Measurements from ENCODE around the gene GRM5.
"Not testable (repeated sequence)": the region's sequence is repeated elsewhere in the genome, so short reads cannot be mapped to it uniquely, and the experiment has no call there.

Gene GRM5
- total RNA-seq = 0 reads per million in 3 donors

- H3K9me3 ChIP-seq (ENCODE audit: control insufficient read depth, low read length); H3K36me3 ChIP-seq (ENCODE audit: control insufficient read depth, insufficient read depth, low read length); H3K27me3 ChIP-seq (replicated peaks; ENCODE audit: control insufficient read depth, insufficient read depth, low read length, poor library complexity, severe bottlenecking): not testable (repeated sequence)
Measured at GRCh38 chr11:89065651-89066201, at the start of gene GRM5. Gene GRM5 (minus strand): TSS chr11:89065982. CDS start chr11:89047872, 18,110 bp downstream.

GRCh38 chr11:89097956-89098355 lies 32.2 kb upstream of the GRM5 start:
- not testable (repeated sequence) for H3K27me3 ChIP-seq (replicated peaks; ENCODE audit: control insufficient read depth, insufficient read depth, low read length, poor library complexity, severe bottlenecking); H3K27ac ChIP-seq (ENCODE audit: insufficient read depth, low read length, poor library complexity, severe bottlenecking); H3K4me1 ChIP-seq (ENCODE audit: control insufficient read depth, insufficient read depth, low read length, poor library complexity, severe bottlenecking); H3K9me3 ChIP-seq (ENCODE audit: control insufficient read depth, low read length); DNase-seq; H3K4me3 ChIP-seq (ENCODE audit: insufficient read depth, low read depth, low read length, poor library complexity, severe bottlenecking); H3K36me3 ChIP-seq (ENCODE audit: control insufficient read depth, insufficient read depth, low read length)

More at GRCh38 chr11:89065651-89066201, at the start of gene GRM5:
- H3K4me3 ChIP-seq (ENCODE audit: insufficient read depth, low read depth, low read length, poor library complexity, severe bottlenecking); H3K27ac ChIP-seq (ENCODE audit: insufficient read depth, low read length, poor library complexity, severe bottlenecking); DNase-seq; H3K4me1 ChIP-seq (ENCODE audit: control insufficient read depth, insufficient read depth, low read length, poor library complexity, severe bottlenecking): not testable (repeated sequence)

- H3K27me3 ChIP-seq (replicated peaks; ENCODE audit: control insufficient read depth, insufficient read depth, low read length, poor library complexity, severe bottlenecking); DNase-seq; H3K4me1 ChIP-seq (ENCODE audit: control insufficient read depth, insufficient read depth, low read length, poor library complexity, severe bottlenecking); H3K4me3 ChIP-seq (ENCODE audit: insufficient read depth, low read depth, low read length, poor library complexity, severe bottlenecking); H3K36me3 ChIP-seq (ENCODE audit: control insufficient read depth, insufficient read depth, low read length); H3K27ac ChIP-seq (ENCODE audit: insufficient read depth, low read length, poor library complexity, severe bottlenecking); H3K9me3 ChIP-seq (ENCODE audit: control insufficient read depth, low read length): not testable (repeated sequence)
Measured at GRCh38 chr11:89093806-89094205, 28.0 kb upstream of the GRM5 start.

- not testable (repeated sequence) for H3K27me3 ChIP-seq (replicated peaks; ENCODE audit: control insufficient read depth, insufficient read depth, low read length, poor library complexity, severe bottlenecking); H3K27ac ChIP-seq (ENCODE audit: insufficient read depth, low read length, poor library complexity, severe bottlenecking); DNase-seq
Measured at GRCh38 chr11:89084951-89085350, 19.2 kb upstream of the GRM5 start.

GRCh38 chr11:89070911-89071310 lies 5.1 kb upstream of the GRM5 start:
- not testable (repeated sequence) for H3K27ac ChIP-seq (ENCODE audit: insufficient read depth, low read length, poor library complexity, severe bottlenecking); DNase-seq; H3K4me1 ChIP-seq (ENCODE audit: control insufficient read depth, insufficient read depth, low read length, poor library complexity, severe bottlenecking); H3K36me3 ChIP-seq (ENCODE audit: control insufficient read depth, insufficient read depth, low read length); H3K9me3 ChIP-seq (ENCODE audit: control insufficient read depth, low read length); H3K27me3 ChIP-seq (replicated peaks; ENCODE audit: control insufficient read depth, insufficient read depth, low read length, poor library complexity, severe bottlenecking); H3K4me3 ChIP-seq (ENCODE audit: insufficient read depth, low read depth, low read length, poor library complexity, severe bottlenecking)

More at GRCh38 chr11:89084951-89085350, 19.2 kb upstream of the GRM5 start:
- not testable (repeated sequence) for H3K9me3 ChIP-seq (ENCODE audit: control insufficient read depth, low read length); H3K4me3 ChIP-seq (ENCODE audit: insufficient read depth, low read depth, low read length, poor library complexity, severe bottlenecking); H3K36me3 ChIP-seq (ENCODE audit: control insufficient read depth, insufficient read depth, low read length); H3K4me1 ChIP-seq (ENCODE audit: control insufficient read depth, insufficient read depth, low read length, poor library complexity, severe bottlenecking)

GRCh38 chr11:89067264-89067663 lies 1.5 kb upstream of the GRM5 start:
- H3K27me3 ChIP-seq (replicated peaks; ENCODE audit: control insufficient read depth, insufficient read depth, low read length, poor library complexity, severe bottlenecking) = no peaks in the 10 kb centered on the region
- H3K36me3 ChIP-seq (ENCODE audit: control insufficient read depth, insufficient read depth, low read length) = no peaks in the 10 kb centered on the region
- no peak for DNase-seq
- no peaks in the 10 kb centered on the region for H3K4me1 ChIP-seq (ENCODE audit: control insufficient read depth, insufficient read depth, low read length, poor library complexity, severe bottlenecking)
- H3K9me3 ChIP-seq (ENCODE audit: control insufficient read depth, low read length) = no peaks in the 10 kb centered on the region
- no peak overlapping the region for H3K27ac ChIP-seq (ENCODE audit: insufficient read depth, low read length, poor library complexity, severe bottlenecking)
- H3K4me3 ChIP-seq (ENCODE audit: insufficient read depth, low read depth, low read length, poor library complexity, severe bottlenecking) = no peak overlapping the region

- Histone ChIP-seq H3K27me3 (replicated peaks; ENCODE audit: control insufficient read depth, insufficient read depth, low read length, poor library complexity, severe bottlenecking) (no peaks in the 10 kb centered on the region), H3K9me3 (ENCODE audit: control insufficient read depth, low read length) (no peaks in the 10 kb centered on the region), H3K27ac (ENCODE audit: insufficient read depth, low read length, poor library complexity, severe bottlenecking) (no peak overlapping the region), H3K4me1 (ENCODE audit: control insufficient read depth, insufficient read depth, low read length, poor library complexity, severe bottlenecking) (no peaks in the 10 kb centered on the region), H3K4me3 (ENCODE audit: insufficient read depth, low read depth, low read length, poor library complexity, severe bottlenecking) (no peak overlapping the region), H3K36me3 (ENCODE audit: control insufficient read depth, insufficient read depth, low read length) (no peaks in the 10 kb centered on the region)
- no peak for DNase-seq
Measured at GRCh38 chr11:89065066-89065465, 716 bp downstream of the GRM5 start.

- H3K36me3 ChIP-seq (ENCODE audit: control insufficient read depth, insufficient read depth, low read length); H3K4me1 ChIP-seq (ENCODE audit: control insufficient read depth, insufficient read depth, low read length, poor library complexity, severe bottlenecking); H3K27me3 ChIP-seq (replicated peaks; ENCODE audit: control insufficient read depth, insufficient read depth, low read length, poor library complexity, severe bottlenecking); DNase-seq; H3K9me3 ChIP-seq (ENCODE audit: control insufficient read depth, low read length); H3K4me3 ChIP-seq (ENCODE audit: insufficient read depth, low read depth, low read length, poor library complexity, severe bottlenecking); H3K27ac ChIP-seq (ENCODE audit: insufficient read depth, low read length, poor library complexity, severe bottlenecking): not testable (repeated sequence)
Measured at GRCh38 chr11:89063481-89063951, 2.3 kb downstream of the GRM5 start.

- not testable (repeated sequence) for H3K4me3 ChIP-seq (ENCODE audit: insufficient read depth, low read depth, low read length, poor library complexity, severe bottlenecking); DNase-seq
Measured at GRCh38 chr11:89062771-89063298, 2.9 kb downstream of the GRM5 start.

GRCh38 chr11:89061839-89062238 lies 3.9 kb downstream of the GRM5 start:
- not testable (repeated sequence) for H3K36me3 ChIP-seq (ENCODE audit: control insufficient read depth, insufficient read depth, low read length); H3K4me1 ChIP-seq (ENCODE audit: control insufficient read depth, insufficient read depth, low read length, poor library complexity, severe bottlenecking); H3K27ac ChIP-seq (ENCODE audit: insufficient read depth, low read length, poor library complexity, severe bottlenecking); H3K9me3 ChIP-seq (ENCODE audit: control insufficient read depth, low read length); H3K27me3 ChIP-seq (replicated peaks; ENCODE audit: control insufficient read depth, insufficient read depth, low read length, poor library complexity, severe bottlenecking); H3K4me3 ChIP-seq (ENCODE audit: insufficient read depth, low read depth, low read length, poor library complexity, severe bottlenecking); DNase-seq

More at GRCh38 chr11:89062771-89063298, 2.9 kb downstream of the GRM5 start:
- not testable (repeated sequence) for H3K36me3 ChIP-seq (ENCODE audit: control insufficient read depth, insufficient read depth, low read length); H3K27me3 ChIP-seq (replicated peaks; ENCODE audit: control insufficient read depth, insufficient read depth, low read length, poor library complexity, severe bottlenecking); H3K27ac ChIP-seq (ENCODE audit: insufficient read depth, low read length, poor library complexity, severe bottlenecking); H3K4me1 ChIP-seq (ENCODE audit: control insufficient read depth, insufficient read depth, low read length, poor library complexity, severe bottlenecking); H3K9me3 ChIP-seq (ENCODE audit: control insufficient read depth, low read length)

All from effector memory CD4-positive, alpha-beta T cell (primary cell).